ENCODE measurements around the gene COG7.
"Not testable (repeated sequence)": the region's sequence is repeated elsewhere in the genome, so short reads cannot be mapped to it uniquely, and the experiment has no call there.

COG7 gene

GRCh38 chr16:23385441-23385840 lies 67.5 kb downstream of the COG7 start:
- DNase-seq (ENCODE audit: low read depth in 2 of 2) = no peak

DNA sequence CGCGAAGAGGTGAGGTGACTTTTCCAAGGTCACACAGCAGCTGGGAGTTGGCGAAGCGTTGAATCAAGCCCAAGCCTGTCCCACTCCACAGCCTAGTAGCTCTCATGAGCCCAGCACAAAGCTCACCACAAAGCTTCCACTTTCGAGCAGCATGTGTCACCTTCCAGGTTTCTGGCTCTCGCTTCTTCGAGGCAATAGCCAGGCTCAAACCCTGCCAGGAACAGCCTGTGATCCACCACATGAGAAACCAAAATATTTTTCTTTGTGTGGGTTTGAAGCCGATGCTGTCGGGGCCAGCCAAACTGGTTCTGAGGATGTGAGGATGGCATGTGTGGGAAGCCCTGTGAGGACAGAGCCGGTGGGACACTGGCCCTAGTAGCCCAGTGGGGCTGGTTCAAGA lies 68.1 kb downstream of the COG7 start:
- no peak for DNase-seq (ENCODE audit: low read depth in 2 of 2)

GRCh38 chr16:23383881-23384280 lies 69.1 kb downstream of the COG7 start:
- DNase-seq (ENCODE audit: low read depth in 2 of 2) = no peak

- DNase-seq (ENCODE audit: low read depth in 2 of 2) = no peak
Observed at GRCh38 chr16:23382279-23382678, 70.7 kb downstream of the COG7 start.

- not testable (repeated sequence) for DNase-seq (ENCODE audit: low read depth in 2 of 2)
Observed at GRCh38 chr16:23381702-23382101, 71.3 kb downstream of the COG7 start.

DNA sequence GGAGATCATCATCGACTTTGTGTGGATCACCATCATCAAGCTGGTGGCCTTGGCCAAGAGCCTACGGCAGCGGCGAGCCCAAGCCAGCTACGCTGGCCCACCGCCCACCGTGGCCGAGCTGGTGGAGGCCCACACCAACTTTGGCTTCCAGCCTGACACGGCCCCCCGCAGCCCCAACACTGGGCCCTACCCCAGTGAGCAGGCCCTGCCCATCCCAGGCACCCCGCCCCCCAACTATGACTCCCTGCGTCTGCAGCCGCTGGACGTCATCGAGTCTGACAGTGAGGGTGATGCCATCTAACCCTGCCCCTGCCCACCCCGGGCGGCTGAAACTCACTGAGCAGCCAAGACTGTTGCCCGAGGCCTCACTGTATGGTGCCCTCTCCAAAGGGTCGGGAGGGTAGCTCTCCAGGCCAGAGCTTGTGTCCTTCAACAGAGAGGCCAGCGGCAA lies 72.5 kb downstream of the COG7 start:
- no peak for DNase-seq (ENCODE audit: low read depth in 2 of 2)

GRCh38 chr16:23379707-23380106 lies 73.3 kb downstream of the COG7 start:
- no peak for DNase-seq (ENCODE audit: low read depth in 2 of 2)

DNA sequence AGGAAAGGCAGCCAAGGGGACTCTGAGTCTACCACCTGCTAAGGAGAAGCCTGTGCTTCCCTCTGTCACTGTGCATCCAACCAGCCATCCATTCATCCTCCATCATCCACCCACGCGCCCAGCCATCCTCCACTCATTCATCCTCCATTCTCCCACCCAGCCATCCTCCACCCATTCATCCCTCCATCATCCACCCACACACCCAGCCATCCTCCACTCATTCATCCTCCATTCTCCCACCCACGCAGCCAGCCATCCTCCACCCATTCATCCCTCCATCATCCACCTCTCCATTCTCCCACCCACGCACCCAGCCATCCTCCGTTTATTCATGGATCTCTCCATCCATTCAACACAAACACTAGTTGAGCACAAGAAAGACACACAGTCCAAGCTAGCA lies 74.1 kb downstream of the COG7 start:
- DNase-seq (ENCODE audit: low read depth in 2 of 2) = no peak

- no peak for DNase-seq (ENCODE audit: low read depth in 2 of 2)
Observed at GRCh38 chr16:23378256-23378655, 74.7 kb downstream of the COG7 start.

GRCh38 chr16:23377071-23377931 lies 75.7 kb downstream of the COG7 start:
- DNase-seq (ENCODE audit: low read depth in 2 of 2) = no peak

GRCh38 chr16:23375643-23376042 lies 77.3 kb downstream of the COG7 start:
- no peak for DNase-seq (ENCODE audit: low read depth in 2 of 2)

GRCh38 chr16:23374721-23375510 lies 78.1 kb downstream of the COG7 start:
- no peak for DNase-seq (ENCODE audit: low read depth in 2 of 2)

GRCh38 chr16:23373436-23374219 lies 79.4 kb downstream of the COG7 start:
- DNase-seq (ENCODE audit: low read depth in 2 of 2) = no peak

GRCh38 chr16:23371368-23371767 lies 81.6 kb downstream of the COG7 start:
- no peak for DNase-seq (ENCODE audit: low read depth in 2 of 2)

- no peak for DNase-seq (ENCODE audit: low read depth in 2 of 2)
Observed at GRCh38 chr16:23369416-23369815, 83.6 kb downstream of the COG7 start.

DNA sequence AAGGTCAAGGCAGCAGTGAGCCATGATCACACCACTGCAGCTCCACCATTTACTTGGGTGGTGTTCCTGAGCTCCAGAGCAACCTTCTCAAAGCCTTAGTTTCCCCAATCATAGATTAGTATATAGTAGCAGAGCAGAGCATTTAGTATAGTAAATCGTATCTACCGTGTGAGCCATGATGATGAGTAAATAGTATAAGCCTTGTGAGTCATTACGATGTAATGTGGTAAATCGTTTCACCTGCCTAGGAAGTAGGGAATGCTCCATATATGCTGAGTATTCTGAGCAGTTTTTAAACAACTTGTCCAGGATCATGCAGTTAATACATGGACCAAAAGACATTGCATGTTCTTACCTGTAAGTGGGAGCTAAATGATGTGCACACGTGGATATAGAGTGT lies 84.5 kb downstream of the COG7 start:
- DNase-seq (ENCODE audit: low read depth in 2 of 2) = no peak

- DNase-seq (ENCODE audit: low read depth in 2 of 2) = no peak
Observed at GRCh38 chr16:23367988-23368387, 85.0 kb downstream of the COG7 start.

DNA sequence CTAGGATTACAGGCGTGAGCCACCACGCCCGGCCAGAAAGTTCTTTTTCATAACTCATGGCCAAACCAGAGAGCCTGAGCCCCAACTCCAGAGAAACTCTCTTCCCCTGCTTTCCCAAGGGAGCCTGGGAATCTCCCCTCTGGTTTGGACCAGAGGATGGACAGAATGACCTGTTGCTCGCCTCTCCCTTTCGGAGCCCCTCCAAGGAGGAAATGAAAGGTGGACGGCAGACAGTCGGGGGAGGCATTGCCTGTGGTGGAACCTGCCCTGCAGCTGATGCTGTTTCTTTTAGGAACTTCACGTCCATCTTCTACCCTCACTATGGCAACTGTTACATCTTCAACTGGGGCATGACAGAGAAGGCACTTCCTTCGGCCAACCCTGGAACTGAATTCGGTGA lies 85.4 kb downstream of the COG7 start:
- no peak for DNase-seq (ENCODE audit: low read depth in 2 of 2)

DNA sequence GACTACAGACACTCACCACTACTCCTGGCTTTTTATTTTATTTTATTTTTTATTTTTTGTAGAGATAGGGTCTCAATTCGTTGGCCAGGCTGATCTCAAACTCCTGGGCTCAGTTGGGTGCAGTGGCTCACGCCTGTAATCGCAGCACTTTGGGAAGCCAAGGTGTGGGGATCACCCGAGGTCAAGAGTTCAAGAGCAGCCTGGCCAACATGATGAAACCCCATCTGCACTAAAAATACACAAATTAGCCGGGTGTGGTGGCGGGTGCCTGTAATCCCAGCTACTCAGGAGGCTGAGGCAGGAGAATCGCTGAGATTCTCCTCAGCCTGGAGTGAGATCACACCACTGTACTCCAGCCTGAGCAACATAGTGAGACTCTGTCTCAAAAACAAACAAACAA lies 86.6 kb downstream of the COG7 start:
- not testable (repeated sequence) for DNase-seq (ENCODE audit: low read depth in 2 of 2)

DNA sequence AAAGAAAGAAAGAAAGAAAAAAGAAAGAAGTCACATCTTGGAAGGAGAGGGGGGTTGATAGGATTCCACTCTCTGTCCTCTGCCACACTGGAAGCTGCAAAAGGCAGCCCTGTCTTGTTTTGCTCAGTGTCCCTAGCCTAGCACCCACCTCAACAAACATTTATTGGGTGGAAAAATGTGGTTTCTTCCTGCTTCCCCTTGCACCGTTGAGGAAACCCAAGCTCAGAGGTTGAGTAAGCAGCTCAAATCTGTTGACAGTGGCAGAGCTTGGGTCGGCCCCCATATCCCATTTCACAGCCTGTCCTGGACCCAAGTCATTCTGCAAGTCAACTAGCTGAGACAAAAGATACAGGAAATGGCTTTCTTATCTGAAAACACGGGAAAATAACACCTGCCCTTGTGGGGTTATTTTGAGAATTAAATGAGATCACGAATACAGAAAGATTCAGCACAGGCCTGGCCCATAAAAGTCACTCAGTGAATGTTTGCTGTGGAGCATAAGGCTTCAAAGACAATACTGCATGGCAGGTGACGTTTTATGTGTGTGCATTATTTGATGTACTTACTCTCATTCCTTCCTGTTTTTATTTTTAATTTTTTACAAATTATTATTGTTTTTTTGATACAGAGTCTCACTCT lies 87.3 kb downstream of the COG7 start:
- DNase-seq (ENCODE audit: low read depth in 2 of 2) = no peak

- DNase-seq (ENCODE audit: low read depth in 2 of 2) = no peak
Observed at GRCh38 chr16:23362460-23363317, 90.3 kb downstream of the COG7 start.
